Keratinocyte (primary cell): ENCODE results near the gene CALHM4. TPM values are rescaled to one million over a fixed set of nuclear protein-coding genes. Genes with fewer than 3 reads are reported as not detected.

ENCODE experiments used
- DNase-seq: peaks from one replicate; pipeline ENCODE4 v3.0.0-alpha.2; 2011; ENCODE audit warnings: low read depth, missing footprints, low spot score
- FAIRE-seq: peaks from 2 replicates; lab custom pipeline; 2011; peaks lifted over from hg19 to GRCh38; lab: Jason Lieb, UNC
- H2AFZ ChIP-seq: 2 replicates; pipeline ENCODE4 v1.6.0; 2012; ENCODE audit warnings: low read length, control low read depth, inconsistent platforms; ENCODE audit not compliant: control insufficient read depth
- H3K27ac ChIP-seq: 2 replicates; pipeline ENCODE4 v1.5.1; 2011; ENCODE audit warnings: low read length; ENCODE audit not compliant: control insufficient read depth, insufficient read depth
- H3K27me3 ChIP-seq: 3 replicates; pipeline ENCODE4 v1.6.0; 2011; ENCODE audit warnings: low read length; ENCODE audit not compliant: control insufficient read depth, insufficient read depth; ENCODE audit errors: extremely low read depth
- H3K36me3 ChIP-seq, 2 experiments: 2 replicates in 1 of 2; 3 replicates in 1 of 2; pipeline ENCODE4 v1.5.1; 2011; ENCODE audit warnings: low read length in 2 of 2, mild to moderate bottlenecking in 1 of 2; ENCODE audit not compliant: control insufficient read depth in 2 of 2, insufficient read depth in 2 of 2; ENCODE audit errors: extremely low read depth in 1 of 2
- H3K4me1 ChIP-seq: 3 replicates; pipeline ENCODE4 v1.5.1; 2011; ENCODE audit warnings: low read length; ENCODE audit not compliant: control insufficient read depth, insufficient read depth; ENCODE audit errors: extremely low read depth
- H3K4me2 ChIP-seq: 3 replicates; pipeline ENCODE4 v1.6.0; 2011; ENCODE audit warnings: low read depth, low read length; ENCODE audit not compliant: control insufficient read depth, insufficient read depth; ENCODE audit errors: extremely low read depth
- H3K4me3 ChIP-seq, 3 experiments: fragments of 200-600 bp in 1 of 3; sonication (generic) in 1 of 3; 2 replicates in 2 of 3; 3 replicates in 1 of 3; pipeline ENCODE4 v1.5.1; 2011 to 2016; ENCODE audit warnings: low read length in 3 of 3, mild to moderate bottlenecking in 3 of 3, control low read depth in 2 of 3, inconsistent platforms in 1 of 3, low read depth in 1 of 3, mixed read lengths in 1 of 3, mixed run types in 1 of 3, moderate library complexity in 1 of 3; ENCODE audit not compliant: control insufficient read depth in 2 of 3, insufficient read depth in 2 of 3; ENCODE audit errors: extremely low read depth in 1 of 3
- H3K79me2 ChIP-seq: 2 replicates; pipeline ENCODE4 v1.6.0; 2012; ENCODE audit warnings: low read length; ENCODE audit not compliant: control insufficient read depth, insufficient read depth
- H3K9ac ChIP-seq: 3 replicates; pipeline ENCODE4 v1.6.0; 2011; ENCODE audit warnings: low read length; ENCODE audit not compliant: control insufficient read depth, insufficient read depth; ENCODE audit errors: extremely low read depth
- H3K9me1 ChIP-seq: 3 replicates; pipeline ENCODE4 v1.6.0; 2011; ENCODE audit warnings: low read length; ENCODE audit not compliant: control insufficient read depth, insufficient read depth; ENCODE audit errors: extremely low read depth
- H3K9me3 ChIP-seq: 2 replicates; pipeline ENCODE4 v1.5.1; 2012; ENCODE audit warnings: low read depth, low read length; ENCODE audit not compliant: control insufficient read depth
- H4K20me1 ChIP-seq: 3 replicates; pipeline ENCODE4 v1.6.0; 2011; ENCODE audit warnings: low read length; ENCODE audit not compliant: control insufficient read depth, insufficient read depth; ENCODE audit errors: extremely low read depth
- EZH2 ChIP-seq: IDR thresholded peaks from one replicate; pipeline ENCODE4 v1.6.1; 2012; ENCODE audit warnings: inconsistent platforms, mild to moderate bottlenecking, low read length, moderate library complexity
- dilution Hi-C: fragments of 300-500 bp; cut with MboI; formaldehyde crosslinking; loops from one replicate; pipeline ENCODE4 v1.7.0; 2020; ENCODE audit warnings: low sequenced_read_pairs; ENCODE audit not compliant: extremely low pct_ligation_motif_present
- polyA plus RNA-seq, 5 experiments: library from polyadenylated mRNA; depleted of rRNA in 3 of 5; stranded (reverse) in 3 of 5; stranded (forward) in 1 of 5; unstranded in 1 of 5; fragments of >200 nt; gene quantifications; 1 replicate in 1 of 5; 2 replicates in 3 of 5; 3 replicates in 1 of 5; pipeline versions ENCODE4 v1.2.1 to v1.2.3, GENCODE V29; 2011 to 2012; ENCODE audit warnings: missing spikeins in 2 of 5, low read depth in 1 of 5, low replicate concordance in 1 of 5
- TF ChIP-seq, protein P1 (sequence below), 3 experiments: IDR thresholded peaks in 1 of 3; conservative IDR thresholded peaks in 1 of 3; optimal IDR thresholded peaks in 1 of 3; 2 replicates in 2 of 3; 3 replicates in 1 of 3; pipeline versions ENCODE3 to v1.5.1; 2011; ENCODE audit warnings: low read length in 3 of 3, mild to moderate bottlenecking in 3 of 3, moderate library complexity in 2 of 3, control low read depth in 1 of 3, inconsistent platforms in 1 of 3; ENCODE audit not compliant: insufficient read depth in 2 of 3; ENCODE audit errors: extremely low read depth in 1 of 3

Gene CALHM4
- polyA plus RNA-seq, 1 donor (not counting 4 experiments of a cell fraction or from before 2014, with no cell fraction given), result 0.33 TPM

DNA sequence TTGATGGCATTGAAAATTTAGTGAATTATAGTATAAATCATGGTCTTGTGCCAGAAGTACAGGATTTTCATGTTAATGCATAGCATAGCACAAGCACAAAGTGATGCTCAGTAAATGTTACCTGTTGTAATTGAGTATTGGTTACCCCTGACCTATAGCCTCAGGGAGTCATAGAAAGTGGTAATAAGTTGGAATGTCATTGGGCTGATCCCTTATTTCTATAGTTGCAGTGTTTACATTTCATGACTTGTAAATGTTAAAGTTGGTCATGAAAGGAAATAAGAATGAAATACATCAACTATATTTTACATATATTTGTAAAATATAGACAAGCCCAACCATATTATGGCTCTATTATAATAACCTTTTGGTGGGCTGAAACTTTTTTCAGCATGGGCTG is 24.8 kb downstream of the CALHM4 start:
- H3K9me3 ChIP-seq, result no peaks in the 10 kb centered on the region
- no peak for FAIRE-seq
- dilution Hi-C loops, result no loop called here
- peaks cover 5 to 9% of the 10 kb centered on the region in 2 experiments for H3K36me3 ChIP-seq
- H4K20me1 ChIP-seq, result no peaks in the 10 kb centered on the region
- H3K27me3 ChIP-seq, result no peaks in the 10 kb centered on the region
- H3K4me2 ChIP-seq, result no peak overlapping the region
- TF ChIP-seq, protein P1, sequence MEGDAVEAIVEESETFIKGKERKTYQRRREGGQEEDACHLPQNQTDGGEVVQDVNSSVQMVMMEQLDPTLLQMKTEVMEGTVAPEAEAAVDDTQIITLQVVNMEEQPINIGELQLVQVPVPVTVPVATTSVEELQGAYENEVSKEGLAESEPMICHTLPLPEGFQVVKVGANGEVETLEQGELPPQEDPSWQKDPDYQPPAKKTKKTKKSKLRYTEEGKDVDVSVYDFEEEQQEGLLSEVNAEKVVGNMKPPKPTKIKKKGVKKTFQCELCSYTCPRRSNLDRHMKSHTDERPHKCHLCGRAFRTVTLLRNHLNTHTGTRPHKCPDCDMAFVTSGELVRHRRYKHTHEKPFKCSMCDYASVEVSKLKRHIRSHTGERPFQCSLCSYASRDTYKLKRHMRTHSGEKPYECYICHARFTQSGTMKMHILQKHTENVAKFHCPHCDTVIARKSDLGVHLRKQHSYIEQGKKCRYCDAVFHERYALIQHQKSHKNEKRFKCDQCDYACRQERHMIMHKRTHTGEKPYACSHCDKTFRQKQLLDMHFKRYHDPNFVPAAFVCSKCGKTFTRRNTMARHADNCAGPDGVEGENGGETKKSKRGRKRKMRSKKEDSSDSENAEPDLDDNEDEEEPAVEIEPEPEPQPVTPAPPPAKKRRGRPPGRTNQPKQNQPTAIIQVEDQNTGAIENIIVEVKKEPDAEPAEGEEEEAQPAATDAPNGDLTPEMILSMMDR (optimal IDR thresholded peaks at IDR 0.05 in 1 of 3, IDR thresholded peaks at IDR 0.05 in 1 of 3, conservative IDR thresholded peaks at IDR 0.05 in 1 of 3; ENCODE audit: extremely low read depth in 1 of 3, insufficient read depth in 2 of 3, low read length in 3 of 3), result no peak
- H3K79me2 ChIP-seq, result peaks cover 62% of the 10 kb centered on the region
- H3K4me3 ChIP-seq, result no peak overlapping the region
- H3K9ac ChIP-seq, result no peak overlapping the region
- no peak for DNase-seq
- no peak overlapping the region for H3K27ac ChIP-seq
- H3K4me1 ChIP-seq, result no peaks in the 10 kb centered on the region
- no peak overlapping the region for H2AFZ ChIP-seq
- no peaks in the 10 kb centered on the region for H3K9me1 ChIP-seq

DNA sequence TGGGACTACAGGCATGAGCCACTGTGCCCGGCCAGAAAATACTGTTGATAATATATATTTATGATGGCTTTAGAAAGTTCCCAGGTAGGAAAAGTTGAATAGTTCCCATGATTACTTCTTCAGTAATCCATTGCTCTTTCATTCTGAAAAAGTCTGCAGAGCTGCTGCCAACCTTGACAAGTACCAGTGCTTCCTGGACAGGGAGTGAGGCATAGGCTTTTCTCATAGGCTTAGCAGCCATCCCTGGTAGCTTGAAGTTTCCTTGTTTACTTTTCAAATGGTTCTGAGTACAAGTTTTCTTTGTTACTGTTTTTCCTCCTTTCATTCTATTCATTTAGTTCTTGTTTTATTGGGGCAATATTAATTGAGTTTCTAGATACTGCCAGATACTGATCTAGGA is 25.6 kb downstream of the CALHM4 start:
- H3K9ac ChIP-seq, result no peak overlapping the region
- H3K79me2 ChIP-seq, result peaks cover 54% of the 10 kb centered on the region
- dilution Hi-C loops, result no loop called here
- no peaks in the 10 kb centered on the region for H3K4me1 ChIP-seq
- H3K27ac ChIP-seq, result no peak overlapping the region
- no peaks in the 10 kb centered on the region for H3K9me1 ChIP-seq
- no peak for DNase-seq
- no peak overlapping the region for H3K4me2 ChIP-seq
- no peaks in the 10 kb centered on the region for H4K20me1 ChIP-seq
- no peak for FAIRE-seq
- no peak for TF ChIP-seq EZH2
- TF ChIP-seq, protein P1 (optimal IDR thresholded peaks at IDR 0.05 in 1 of 3, IDR thresholded peaks at IDR 0.05 in 1 of 3, conservative IDR thresholded peaks at IDR 0.05 in 1 of 3; ENCODE audit: extremely low read depth in 1 of 3, insufficient read depth in 2 of 3, low read length in 3 of 3), result no peak
- H3K4me3 ChIP-seq, result no peak overlapping the region
- H2AFZ ChIP-seq, result no peak overlapping the region
- H3K9me3 ChIP-seq, result no peaks in the 10 kb centered on the region
- peaks cover 5 to 9% of the 10 kb centered on the region in 2 experiments for H3K36me3 ChIP-seq
- no peaks in the 10 kb centered on the region for H3K27me3 ChIP-seq
